GM18508 (cell line): ENCODE measurements around the gene MYORG.

Source experiments
- ATAC-seq: cut with Tn5 transposase; IDR thresholded peaks from one replicate; pipeline ENCODE4 v1.9.1; 2021; ENCODE audit warnings: moderate number of reproducible peaks; ENCODE audit not compliant: insufficient read depth, unreplicated experiment

MYORG gene

GRCh38 chr9:34376596-34377403 is at the start of gene MYORG:
Gene MYORG, minus strand, starts transcription at chr9:34376898. Its CDS starts 3,955 bp downstream, at chr9:34372943.
- ATAC-seq = peak; percentile 71

- ATAC-seq = no peak
These were observed 43.2 kb upstream of the MYORG start for GRCh38 chr9:34419716-34420504.

- ATAC-seq = no peak
These were observed 41.0 kb upstream of the MYORG start for GRCh38 chr9:34417734-34418133.

GRCh38 chr9:34413231-34413852 is 36.6 kb upstream of the MYORG start:
- ATAC-seq = no peak

- ATAC-seq = no peak
These were observed 35.6 kb upstream of the MYORG start for GRCh38 chr9:34412336-34412735.

- no peak for ATAC-seq
These were observed 32.5 kb upstream of the MYORG start for GRCh38 chr9:34409154-34409553.

- ATAC-seq = no peak
These were observed 31.5 kb upstream of the MYORG start for GRCh38 chr9:34408173-34408572.

- ATAC-seq = no peak
These were observed 29.5 kb upstream of the MYORG start for GRCh38 chr9:34406219-34406618.

- no peak for ATAC-seq
These were observed 29.0 kb upstream of the MYORG start for GRCh38 chr9:34405719-34406118.

- ATAC-seq = no peak
These were observed 27.1 kb upstream of the MYORG start for GRCh38 chr9:34403554-34404380.

- ATAC-seq = no peak
These were observed 24.2 kb upstream of the MYORG start for GRCh38 chr9:34400686-34401602.

- no peak for ATAC-seq
These were observed 23.6 kb upstream of the MYORG start for GRCh38 chr9:34400275-34400674.

GRCh38 chr9:34399729-34400128 is 23.0 kb upstream of the MYORG start:
- ATAC-seq = no peak

- ATAC-seq = no peak
These were observed 22.2 kb upstream of the MYORG start for GRCh38 chr9:34398875-34399274.

- ATAC-seq = no peak
These were observed 19.8 kb upstream of the MYORG start for GRCh38 chr9:34396276-34397214.

GRCh38 chr9:34392511-34392910 is 15.8 kb upstream of the MYORG start:
- ATAC-seq = no peak

- no peak for ATAC-seq
These were observed 10.5 kb upstream of the MYORG start for GRCh38 chr9:34387239-34387638.

- ATAC-seq = no peak
These were observed 10.0 kb upstream of the MYORG start for GRCh38 chr9:34386656-34387055.
